22Rv1 (cell line): ENCODE results near the gene ODAPH.

Experiments used
- CTCF ChIP-seq: fragments of 450-650 bp; IDR thresholded peaks from 2 replicates; pipeline ENCODE4 v1.5.1; 2017; ENCODE audit warnings: mild to moderate bottlenecking
- ZFX ChIP-seq: fragments of 450-650 bp; IDR thresholded peaks from 2 replicates; pipeline ENCODE4 v1.6.1; 2017; ENCODE audit warnings: antibody characterized with exemption, borderline replicate concordance

GRCh38 chr4:75557696-75558095, 1.8 kb downstream of the ODAPH start:
- TF ChIP-seq CTCF (no peak), ZFX (no peak)
